IMR-90 (cell line): ENCODE results near the gene LRSAM1. TPM values are rescaled to one million over a fixed set of nuclear protein-coding genes. Genes with fewer than 3 reads are reported as not detected.

Experiments used
- ATAC-seq: fragments of 200-7000 bp; cut with Tn5 transposase; 2 replicates; pipeline ENCODE4 v1.9.1; 2020; ENCODE audit warnings: low read depth, mild to moderate bottlenecking, moderate library complexity
- BruUV-seq: library from RNA; stranded (reverse); fragments of 400-500 nt; replicated peaks from 2 replicates; lab custom pipeline; 2021; lab: Mats Ljungman, UMichigan
- CTCF ChIA-PET: fragments of 300-600 bp; formaldehyde crosslinking; extraction: SDS; loops from one replicate; lab custom pipeline; 2021; ENCODE audit warnings: antibody characterized with exemption; lab: Yijun Ruan, JAX
- POLR2A ChIA-PET: fragments of 300-600 bp; sonication (Branson Sonifier 250); formaldehyde crosslinking; loops from one replicate; lab custom pipeline; 2022; ENCODE audit warnings: antibody characterized with exemption; ENCODE audit not compliant: unreplicated experiment; lab: Charles Lee
- DNase-seq: peaks from one replicate; pipeline ENCODE4 v3.0.0; 2013
- H2AFZ ChIP-seq: replicated peaks from 2 replicates; pipeline ENCODE3; 2013; ENCODE audit warnings: low read length, mild to moderate bottlenecking; ENCODE audit not compliant: poor library complexity
- H2AK5ac ChIP-seq: 2 replicates; pipeline ENCODE4 v1.6.1; 2013; ENCODE audit warnings: low read depth, low read length, inconsistent platforms
- H2AK9ac ChIP-seq: replicated peaks from 2 replicates; pipeline ENCODE3; 2013; ENCODE audit warnings: mild to moderate bottlenecking, low read depth, low read length, moderate library complexity; ENCODE audit not compliant: poor library complexity
- H2BK120ac ChIP-seq: 2 replicates; pipeline ENCODE4 v1.6.1; 2013; ENCODE audit warnings: low read depth, low read length, inconsistent platforms
- H2BK15ac ChIP-seq: 3 replicates; pipeline ENCODE4 v1.6.1; 2013; ENCODE audit warnings: low read depth, low read length, inconsistent platforms
- H2BK20ac ChIP-seq: 2 replicates; pipeline ENCODE4 v1.6.1; 2013; ENCODE audit warnings: low read depth, mild to moderate bottlenecking, inconsistent platforms, low read length, moderate library complexity
- H2BK5ac ChIP-seq: 2 replicates; pipeline ENCODE4 v1.6.1; 2013; ENCODE audit warnings: mild to moderate bottlenecking, low read depth, low read length, inconsistent platforms; ENCODE audit not compliant: poor library complexity, severe bottlenecking
- H3K14ac ChIP-seq: replicated peaks from 2 replicates; pipeline ENCODE4 v1.6.1; 2013; ENCODE audit warnings: low read depth, low read length, inconsistent platforms
- H3K18ac ChIP-seq: 2 replicates; pipeline ENCODE4 v1.6.1; 2013; ENCODE audit warnings: low read depth, low read length, control low read depth
- H3K23ac ChIP-seq: 2 replicates; pipeline ENCODE4 v1.6.1; 2013; ENCODE audit warnings: low read depth, low read length, inconsistent platforms
- H3K27ac ChIP-seq: 2 replicates; pipeline ENCODE4 v1.5.1; 2013; ENCODE audit warnings: mild to moderate bottlenecking, control low read depth, low read length; ENCODE audit not compliant: insufficient read depth
- H3K27me3 ChIP-seq: 2 replicates; pipeline ENCODE4 v1.6.1; 2013; ENCODE audit warnings: low read length; ENCODE audit not compliant: control insufficient read depth, insufficient read depth
- H3K36me3 ChIP-seq: 2 replicates; pipeline ENCODE4 v1.6.1; 2013; ENCODE audit warnings: low read length, mixed read lengths; ENCODE audit not compliant: control insufficient read depth, insufficient read depth
- H3K4ac ChIP-seq: 2 replicates; pipeline ENCODE4 v1.6.1; 2013; ENCODE audit warnings: low read depth, low read length, inconsistent platforms
- H3K4me1 ChIP-seq: 2 replicates; pipeline ENCODE4 v1.6.1; 2013; ENCODE audit warnings: low read length, mixed read lengths; ENCODE audit not compliant: control insufficient read depth, insufficient read depth
- H3K4me2 ChIP-seq: 2 replicates; pipeline ENCODE4 v1.6.1; 2013; ENCODE audit warnings: low read depth, mild to moderate bottlenecking, control low read depth, low read length, moderate library complexity
- H3K4me3 ChIP-seq: 2 replicates; pipeline ENCODE4 v1.5.1; 2013; ENCODE audit warnings: low read depth, mild to moderate bottlenecking, control low read depth, low read length, moderate library complexity; ENCODE audit not compliant: insufficient read depth
- H3K56ac ChIP-seq: 2 replicates; pipeline ENCODE4 v1.6.1; 2013; ENCODE audit warnings: low read length, inconsistent platforms; ENCODE audit not compliant: insufficient read depth; ENCODE audit errors: extremely low read depth
- H3K79me1 ChIP-seq, 2 experiments: 2 replicates each; pipeline ENCODE4 v1.6.1; 2013; ENCODE audit warnings: low read length in 2 of 2, inconsistent platforms in 1 of 2, low read depth in 1 of 2
- H3K9ac ChIP-seq: 2 replicates; pipeline ENCODE4 v1.6.1; 2013; ENCODE audit warnings: low read depth, low read length, control low read depth
- H3K9me1 ChIP-seq: 2 replicates; pipeline ENCODE4 v1.6.1; 2013; ENCODE audit warnings: low read length, inconsistent platforms; ENCODE audit not compliant: insufficient read depth
- H3K9me3 ChIP-seq: 2 replicates; pipeline ENCODE4 v1.6.1; 2013; ENCODE audit warnings: low read length; ENCODE audit not compliant: control insufficient read depth, insufficient read depth
- H4K20me1 ChIP-seq: 2 replicates; pipeline ENCODE4 v1.6.1; 2013; ENCODE audit warnings: low read length, inconsistent platforms; ENCODE audit not compliant: insufficient read depth
- H4K5ac ChIP-seq: 2 replicates; pipeline ENCODE4 v1.6.1; 2013; ENCODE audit warnings: mild to moderate bottlenecking, low read depth, low read length, control low read depth
- H4K8ac ChIP-seq, 2 experiments: 2 replicates each; pipeline ENCODE4 v1.6.1; 2013; ENCODE audit warnings: low read depth in 2 of 2, low read length in 2 of 2, control low read depth in 1 of 2, inconsistent platforms in 1 of 2
- H4K91ac ChIP-seq: 2 replicates; pipeline ENCODE4 v1.6.1; 2013; ENCODE audit warnings: low read depth, low read length, inconsistent platforms; ENCODE audit not compliant: insufficient read depth
- BHLHE40 ChIP-seq: fragments of 150-350 bp; IDR thresholded peaks from 2 replicates; pipeline ENCODE4 v1.6.1; 2016; ENCODE audit warnings: mild to moderate bottlenecking, low read depth, low read length
- CHD1 ChIP-seq: IDR thresholded peaks from 2 replicates; pipeline ENCODE4 v1.6.1; 2012; ENCODE audit warnings: low read depth, low read length, improper control_type of control experiment
- FOS ChIP-seq: fragments of 150-350 bp; IDR thresholded peaks from 2 replicates; pipeline ENCODE4 v1.6.1; 2016; ENCODE audit warnings: low read depth, low read length
- MAFK ChIP-seq: IDR thresholded peaks from 2 replicates; pipeline ENCODE4 v1.6.1; 2012; ENCODE audit warnings: low read depth, low read length, improper control_type of control experiment
- MAZ ChIP-seq: IDR thresholded peaks from 2 replicates; pipeline ENCODE4 v1.6.1; 2012; ENCODE audit warnings: low read depth, mild to moderate bottlenecking, low read length, improper control_type of control experiment, moderate library complexity, borderline replicate concordance
- MXI1 ChIP-seq: IDR thresholded peaks from 2 replicates; pipeline ENCODE4 v1.6.1; 2012; ENCODE audit warnings: low read depth, mild to moderate bottlenecking, low read length, moderate library complexity, borderline replicate concordance
- NFE2L2 ChIP-seq: fragments of 150-350 bp; IDR thresholded peaks from 2 replicates; pipeline ENCODE4 v1.6.1; 2016; ENCODE audit warnings: low read depth, mild to moderate bottlenecking, low read length
- POLR2A ChIP-seq: IDR thresholded peaks from 2 replicates; pipeline ENCODE4 v1.6.1; 2012; ENCODE audit warnings: mild to moderate bottlenecking, low read depth, low read length
- RAD21 ChIP-seq: IDR thresholded peaks from 2 replicates; pipeline ENCODE4 v1.6.1; 2012; ENCODE audit warnings: low read length, improper control_type of control experiment
- RCOR1 ChIP-seq: IDR thresholded peaks from 2 replicates; pipeline ENCODE4 v1.6.1; 2012; ENCODE audit warnings: mild to moderate bottlenecking, low read length, improper control_type of control experiment; ENCODE audit not compliant: insufficient replicate concordance
- RFX5 ChIP-seq: IDR thresholded peaks from 2 replicates; pipeline ENCODE4 v1.8.0; 2012; ENCODE audit warnings: low read depth, mild to moderate bottlenecking, low read length, moderate library complexity
- SMC3 ChIP-seq: fragments of 150-350 bp; IDR thresholded peaks from 2 replicates; pipeline ENCODE4 v1.6.1; 2016; ENCODE audit warnings: low read depth, mild to moderate bottlenecking, antibody characterized with exemption, low read length, moderate library complexity
- WGBS, 2 experiments: methylation state at CpG; one replicate each; pipeline versions ENCODE4 v1.1.5 to v1.1.7; 2013; ENCODE audit warnings: missing lambda C conversion rate in 2 of 2; ENCODE audit not compliant: insufficient read length in 1 of 2; ENCODE audit errors: extremely low coverage in 2 of 2; 5-methylcytosine and 5-hydroxymethylcytosine counted together
- dilution Hi-C: fragments of 300-500 bp; cut with HindIII; formaldehyde crosslinking; loops from one replicate; pipeline ENCODE4 v1.14.3; 2018; ENCODE audit warnings: low sequenced_read_pairs; ENCODE audit not compliant: unreplicated experiment
- in situ Hi-C: fragments of 300-500 bp; cut with MboI; formaldehyde crosslinking; loops from 3 replicates; pipeline ENCODE4 v1.14.3; 2019; ENCODE audit warnings: low sequenced_read_pairs, inconsistent platforms, mixed read lengths
- intact Hi-C: fragments of 100-400 bp; cut with micrococcal nuclease; formaldehyde crosslinking; loops from 2 replicates; pipeline ENCODE4 v1.10.0; 2022
- polyA plus RNA-seq, 3 experiments: library from polyadenylated mRNA; depleted of rRNA; stranded (reverse); fragments of >200 nt; gene quantifications; 2 replicates each; pipeline ENCODE4 v1.2.3, GENCODE V29; 2012; ENCODE audit warnings: low replicate concordance in 1 of 3
- total RNA-seq: library from RNA; depleted of rRNA; stranded (reverse); fragments of >200 nt; gene quantifications from 2 replicates; pipeline ENCODE4 v1.2.3, GENCODE V29; 2012
- TF ChIP-seq, protein P1 (sequence below): fragments of 150-350 bp; IDR thresholded peaks from 2 replicates; pipeline ENCODE4 v1.6.1; 2016; ENCODE audit warnings: low read depth, mild to moderate bottlenecking, low read length, moderate library complexity, borderline replicate concordance
- TF ChIP-seq, protein P2 (sequence below): conservative IDR thresholded peaks from 2 replicates; pipeline ENCODE4 v1.5.1; 2012; ENCODE audit warnings: mild to moderate bottlenecking, low read depth, low read length, improper control_type of control experiment
- TF ChIP-seq, protein P3 (sequence below): fragments of 150-350 bp; IDR thresholded peaks from 2 replicates; pipeline ENCODE4 v1.6.1; 2017; ENCODE audit warnings: mild to moderate bottlenecking, antibody characterized with exemption, low read length, low read depth

The LRSAM1 gene
- total and polyA plus RNA-seq, 2 of the 4 experiments (the other 2 are of a cell fraction): 3.0 to 9.3 TPM

DNA sequence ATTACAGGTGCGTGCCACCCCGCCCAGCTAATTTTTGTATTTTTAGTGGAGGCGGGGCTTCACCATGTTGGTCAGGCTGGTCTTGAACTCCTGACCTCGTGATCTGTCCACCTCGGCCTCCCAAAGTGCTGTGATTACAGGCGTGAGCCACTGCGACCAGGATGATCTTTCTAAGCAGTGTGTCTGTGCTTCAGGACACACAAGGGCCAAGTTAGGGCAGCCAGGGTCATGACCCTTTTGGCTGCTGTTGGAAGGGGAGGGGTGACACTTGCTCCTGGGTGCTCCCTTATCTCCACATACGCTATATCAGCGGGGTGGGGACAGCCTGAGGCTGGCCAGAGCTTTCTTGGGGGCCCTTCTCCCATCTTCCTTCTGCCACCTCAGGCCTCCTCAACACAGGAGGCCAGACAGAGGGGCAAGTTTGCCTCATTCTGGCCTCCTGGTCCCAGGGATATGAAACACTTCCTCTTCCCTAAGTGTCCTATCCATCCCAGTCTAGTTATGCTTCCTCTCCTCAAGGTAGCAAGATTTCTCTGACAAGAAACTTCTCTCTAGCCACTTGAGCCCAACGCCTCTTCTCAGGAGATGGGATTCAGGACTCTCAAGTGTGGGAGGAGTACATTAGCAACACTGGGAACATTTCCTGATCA, 29.1 kb upstream of the LRSAM1 start:
- no peak for DNase-seq
- ChIA-PET POLR2A (no interaction called here), CTCF (no interaction called here)
- Histone ChIP-seq H3K4ac (no peak overlapping the region), H4K20me1 (peaks cover 7% of the 10 kb centered on the region; the same call in 1 of the 2 replicates), H4K5ac (no peak overlapping the region), H4K8ac (no peak overlapping the region; a peak in 1 of 4 replicates), H2AK9ac (peak overlapping the region; percentile 57), H3K36me3 (0 out of 2 replicates have a peak, but pooled peaks cover 2% of the 10 kb centered on the region), H2BK5ac (no peak overlapping the region), H3K14ac (0 out of 2 replicates have a peak overlapping the region, but pooled peaks have one; percentile 28), H2BK15ac (no peak overlapping the region), H3K18ac (no peak overlapping the region), H2AK5ac (peak overlapping the region; percentile 43), H3K4me2 (peak overlapping the region; percentile 69), H3K79me1 (peaks cover 28 to 48% of the 10 kb centered on the region in 2 experiments), H3K27ac (no peak overlapping the region), H3K23ac (peak overlapping the region; percentile 81; the same call in 1 of the 2 replicates), H3K9ac (no peak overlapping the region), H2BK20ac (no peak overlapping the region), H2AFZ (peak overlapping the region; percentile 2), H2BK120ac (no peak overlapping the region), H3K9me1 (peaks cover 12% of the 10 kb centered on the region; the same call in 1 of the 2 replicates), H3K9me3 (no peaks in the 10 kb centered on the region), H3K27me3 (no peaks in the 10 kb centered on the region), H3K4me1 (peaks cover 7% of the 10 kb centered on the region), H3K56ac (no peak overlapping the region), H4K91ac (no peak overlapping the region), H3K4me3 (no peak overlapping the region)
- no TSS peak for BruUV-seq
- 92% methylated on average over 4 of the region's 10 CpGs; no CpG with 5 or more reads in 1 of the 2 experiments for WGBS, 2 experiments
- dilution Hi-C loops: no loop called here
- intact Hi-C loops: loop anchor here (10.0 kb wide), 1 partner anchor 197 kb away; no protein-coding TSS in a partner anchor
- no peak for ATAC-seq
- in situ Hi-C loops: no loop called here
- no peak for TF ChIP-seq NFE2L2
- TF ChIP-seq SMC3: no peak
- no peak for TF ChIP-seq CHD1
- no peak for TF ChIP-seq FOS
- TF ChIP-seq MAFK: no peak
- TF ChIP-seq RCOR1: no peak
- no peak for TF ChIP-seq MXI1
- no peak for TF ChIP-seq RFX5
- TF ChIP-seq, protein P1, sequence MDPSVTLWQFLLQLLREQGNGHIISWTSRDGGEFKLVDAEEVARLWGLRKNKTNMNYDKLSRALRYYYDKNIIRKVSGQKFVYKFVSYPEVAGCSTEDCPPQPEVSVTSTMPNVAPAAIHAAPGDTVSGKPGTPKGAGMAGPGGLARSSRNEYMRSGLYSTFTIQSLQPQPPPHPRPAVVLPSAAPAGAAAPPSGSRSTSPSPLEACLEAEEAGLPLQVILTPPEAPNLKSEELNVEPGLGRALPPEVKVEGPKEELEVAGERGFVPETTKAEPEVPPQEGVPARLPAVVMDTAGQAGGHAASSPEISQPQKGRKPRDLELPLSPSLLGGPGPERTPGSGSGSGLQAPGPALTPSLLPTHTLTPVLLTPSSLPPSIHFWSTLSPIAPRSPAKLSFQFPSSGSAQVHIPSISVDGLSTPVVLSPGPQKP: no peak
- TF ChIP-seq, protein P2, sequence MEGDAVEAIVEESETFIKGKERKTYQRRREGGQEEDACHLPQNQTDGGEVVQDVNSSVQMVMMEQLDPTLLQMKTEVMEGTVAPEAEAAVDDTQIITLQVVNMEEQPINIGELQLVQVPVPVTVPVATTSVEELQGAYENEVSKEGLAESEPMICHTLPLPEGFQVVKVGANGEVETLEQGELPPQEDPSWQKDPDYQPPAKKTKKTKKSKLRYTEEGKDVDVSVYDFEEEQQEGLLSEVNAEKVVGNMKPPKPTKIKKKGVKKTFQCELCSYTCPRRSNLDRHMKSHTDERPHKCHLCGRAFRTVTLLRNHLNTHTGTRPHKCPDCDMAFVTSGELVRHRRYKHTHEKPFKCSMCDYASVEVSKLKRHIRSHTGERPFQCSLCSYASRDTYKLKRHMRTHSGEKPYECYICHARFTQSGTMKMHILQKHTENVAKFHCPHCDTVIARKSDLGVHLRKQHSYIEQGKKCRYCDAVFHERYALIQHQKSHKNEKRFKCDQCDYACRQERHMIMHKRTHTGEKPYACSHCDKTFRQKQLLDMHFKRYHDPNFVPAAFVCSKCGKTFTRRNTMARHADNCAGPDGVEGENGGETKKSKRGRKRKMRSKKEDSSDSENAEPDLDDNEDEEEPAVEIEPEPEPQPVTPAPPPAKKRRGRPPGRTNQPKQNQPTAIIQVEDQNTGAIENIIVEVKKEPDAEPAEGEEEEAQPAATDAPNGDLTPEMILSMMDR: no peak
- TF ChIP-seq MAZ: no peak
- TF ChIP-seq BHLHE40: no peak
- TF ChIP-seq POLR2A: no peak
- TF ChIP-seq, protein P3, sequence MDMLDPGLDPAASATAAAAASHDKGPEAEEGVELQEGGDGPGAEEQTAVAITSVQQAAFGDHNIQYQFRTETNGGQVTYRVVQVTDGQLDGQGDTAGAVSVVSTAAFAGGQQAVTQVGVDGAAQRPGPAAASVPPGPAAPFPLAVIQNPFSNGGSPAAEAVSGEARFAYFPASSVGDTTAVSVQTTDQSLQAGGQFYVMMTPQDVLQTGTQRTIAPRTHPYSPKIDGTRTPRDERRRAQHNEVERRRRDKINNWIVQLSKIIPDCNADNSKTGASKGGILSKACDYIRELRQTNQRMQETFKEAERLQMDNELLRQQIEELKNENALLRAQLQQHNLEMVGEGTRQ: no peak
- no peak for TF ChIP-seq RAD21
